ENCODE measurements around the gene SRRD. TPM values are rescaled to one million over a fixed set of nuclear protein-coding genes. Genes with fewer than 3 reads are reported as not detected.

SRRD gene
- total and polyA plus RNA-seq, 2 donors from 2014 or later = 20.3 to 22.8 TPM

DNA sequence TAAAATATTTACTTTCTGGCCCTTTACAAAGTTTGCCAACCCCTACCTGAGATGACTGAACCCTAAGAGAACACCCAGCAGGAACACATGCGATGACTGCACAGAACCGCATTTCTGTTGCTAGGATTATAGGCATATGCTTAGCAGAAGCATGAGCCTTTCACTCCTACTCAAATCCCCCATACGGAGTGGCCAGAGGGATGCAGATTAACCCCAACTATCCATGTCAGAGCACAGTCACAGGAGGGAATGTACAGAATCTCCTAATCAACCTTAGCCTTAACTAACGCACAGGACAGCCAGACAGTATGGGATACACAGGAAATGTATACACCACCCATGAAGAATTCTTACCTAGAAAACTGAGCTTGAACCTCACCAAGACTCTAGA is 6.3 kb upstream of the SRRD start:
- Histone ChIP-seq H3K9me3 (ENCODE audit: control insufficient read depth in 2 of 3, insufficient read depth in 1 of 3, low read length in 3 of 3) (no peaks in the 10 kb centered on the region), H3K27me3 (ENCODE audit: control insufficient read depth, insufficient read depth, low read length) (no peaks in the 10 kb centered on the region), H3K4me1 (ENCODE audit: control insufficient read depth in 2 of 3, insufficient read depth in 2 of 3, low read depth in 1 of 3, low read length in 3 of 3) (peaks cover 0 to 12% (median 5%) of the 10 kb centered on the region in 3 donors), H3K27ac (ENCODE audit: low read depth in 2 of 2, low read length in 2 of 2) (no peak overlapping the region), H3K9ac (ENCODE audit: low read length in 3 of 3) (no peak overlapping the region), H3K4me3 (ENCODE audit: low read length in 3 of 3) (no peak overlapping the region), H3K36me3 (ENCODE audit: control insufficient read depth in 2 of 3, insufficient read depth in 3 of 3, low read length in 3 of 3) (peaks cover 2 to 28% (median 17%) of the 10 kb centered on the region in 3 donors)
- intact Hi-C loops (cut with DNase I) = no loop called here
- FAIRE-seq (no peak), DNase-seq (no peak)
- TF ChIP-seq, protein P1, sequence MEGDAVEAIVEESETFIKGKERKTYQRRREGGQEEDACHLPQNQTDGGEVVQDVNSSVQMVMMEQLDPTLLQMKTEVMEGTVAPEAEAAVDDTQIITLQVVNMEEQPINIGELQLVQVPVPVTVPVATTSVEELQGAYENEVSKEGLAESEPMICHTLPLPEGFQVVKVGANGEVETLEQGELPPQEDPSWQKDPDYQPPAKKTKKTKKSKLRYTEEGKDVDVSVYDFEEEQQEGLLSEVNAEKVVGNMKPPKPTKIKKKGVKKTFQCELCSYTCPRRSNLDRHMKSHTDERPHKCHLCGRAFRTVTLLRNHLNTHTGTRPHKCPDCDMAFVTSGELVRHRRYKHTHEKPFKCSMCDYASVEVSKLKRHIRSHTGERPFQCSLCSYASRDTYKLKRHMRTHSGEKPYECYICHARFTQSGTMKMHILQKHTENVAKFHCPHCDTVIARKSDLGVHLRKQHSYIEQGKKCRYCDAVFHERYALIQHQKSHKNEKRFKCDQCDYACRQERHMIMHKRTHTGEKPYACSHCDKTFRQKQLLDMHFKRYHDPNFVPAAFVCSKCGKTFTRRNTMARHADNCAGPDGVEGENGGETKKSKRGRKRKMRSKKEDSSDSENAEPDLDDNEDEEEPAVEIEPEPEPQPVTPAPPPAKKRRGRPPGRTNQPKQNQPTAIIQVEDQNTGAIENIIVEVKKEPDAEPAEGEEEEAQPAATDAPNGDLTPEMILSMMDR (IDR thresholded peaks at IDR 0.05; ENCODE audit: borderline replicate concordance, extremely low read depth, insufficient read depth) = no peak

DNA sequence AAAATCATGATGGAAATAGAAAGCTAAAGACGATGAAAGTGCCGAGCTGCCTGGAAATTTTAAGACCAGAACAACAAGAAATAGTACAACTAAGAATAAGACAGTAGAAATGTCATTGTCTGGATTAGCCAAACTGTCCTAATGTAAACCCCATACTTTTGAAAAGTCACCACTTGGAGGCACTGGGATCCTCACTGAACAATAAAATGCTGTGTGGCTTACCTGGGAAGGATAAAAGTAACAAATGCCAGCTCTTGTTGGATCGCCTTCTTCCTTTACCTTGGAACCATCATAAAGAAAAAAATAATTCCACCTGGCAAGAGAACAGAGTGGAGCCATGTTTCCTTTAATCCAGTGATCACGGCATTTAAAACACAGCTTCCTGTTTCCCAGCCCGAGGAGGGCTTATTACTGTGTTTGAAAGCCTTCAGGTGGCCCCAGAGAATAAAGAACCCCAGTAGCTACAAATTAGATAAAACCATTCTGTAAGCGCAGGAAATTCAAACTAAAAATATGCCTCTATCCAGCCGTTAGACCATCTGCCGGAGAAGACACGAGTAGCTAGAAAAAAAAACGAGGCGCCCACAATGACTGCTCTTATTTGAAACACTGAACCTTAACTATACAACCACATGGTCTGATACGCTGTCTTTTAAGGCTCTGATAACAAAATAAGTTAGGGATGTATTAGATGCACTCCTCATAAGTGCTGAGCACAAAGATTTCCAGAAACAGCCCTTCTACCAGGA is 4.5 kb upstream of the SRRD start:
- Histone ChIP-seq H3K27me3 (ENCODE audit: control insufficient read depth, insufficient read depth, low read length) (no peaks in the 10 kb centered on the region), H3K4me3 (ENCODE audit: low read length in 3 of 3) (peak overlapping the region in 2 of 3 donors; percentile 34 to 46), H3K4me1 (ENCODE audit: control insufficient read depth in 2 of 3, insufficient read depth in 2 of 3, low read depth in 1 of 3, low read length in 3 of 3) (peaks cover 5 to 18% (median 5%) of the 10 kb centered on the region in 3 donors), H3K9ac (ENCODE audit: low read length in 3 of 3) (peak overlapping the region in 1 of 3 donors; percentile 43), H3K36me3 (ENCODE audit: control insufficient read depth in 2 of 3, insufficient read depth in 3 of 3, low read length in 3 of 3) (peaks cover 2 to 21% (median 9%) of the 10 kb centered on the region in 3 donors), H3K27ac (ENCODE audit: low read depth in 2 of 2, low read length in 2 of 2) (no peak overlapping the region), H3K9me3 (ENCODE audit: control insufficient read depth in 2 of 3, insufficient read depth in 1 of 3, low read length in 3 of 3) (no peaks in the 10 kb centered on the region)
- FAIRE-seq (no peak), DNase-seq (no peak)
- intact Hi-C loops (cut with DNase I) = no loop called here
- TF ChIP-seq, protein P1 (IDR thresholded peaks at IDR 0.05; ENCODE audit: borderline replicate concordance, extremely low read depth, insufficient read depth) = no peak

DNA sequence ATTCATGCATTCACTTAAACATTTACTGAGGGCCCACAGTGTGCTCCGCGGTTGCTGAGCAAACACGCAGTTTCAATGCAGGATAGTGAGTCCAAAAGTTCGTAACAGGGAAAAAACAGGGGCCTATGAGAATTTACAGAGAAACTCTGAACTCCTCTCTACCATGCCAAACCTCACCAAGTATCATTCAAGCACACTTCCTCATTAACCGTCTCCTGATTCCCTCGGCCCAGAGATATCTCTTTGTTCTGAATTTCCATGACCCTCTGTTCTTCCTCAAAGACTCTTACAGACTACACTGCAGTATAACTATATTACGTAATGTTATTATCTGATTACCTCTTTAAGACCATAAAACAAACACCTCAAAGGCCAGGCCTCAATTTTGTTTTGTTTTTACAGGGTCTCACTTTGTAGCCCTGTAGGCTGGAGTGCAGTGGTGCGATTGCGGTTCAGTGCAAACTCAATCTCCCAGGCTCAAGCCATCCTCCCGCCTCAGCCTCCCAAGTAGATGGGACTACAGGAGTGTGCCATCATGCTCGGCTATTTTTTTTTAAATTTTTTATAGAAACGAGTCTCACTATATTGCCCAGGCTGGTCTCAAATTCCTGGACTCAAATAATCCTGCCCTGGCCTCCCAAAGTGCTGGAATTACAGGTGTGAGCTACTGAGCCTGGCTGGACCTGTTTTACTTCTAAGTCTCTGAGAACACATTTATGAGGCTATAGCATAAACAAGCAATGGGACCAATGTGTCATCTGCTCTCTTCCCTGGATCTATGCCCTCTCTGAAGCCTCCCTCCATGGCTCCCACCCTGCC is 3.7 kb upstream of the SRRD start:
- H3K9ac ChIP-seq (ENCODE audit: low read length in 3 of 3) = peak overlapping the region in 1 of 3 donors; percentile 43
- peak overlapping the region in 1 of 2 donors; percentile 13 for H3K27ac ChIP-seq (ENCODE audit: low read depth in 2 of 2, low read length in 2 of 2)
- no peaks in the 10 kb centered on the region for H3K9me3 ChIP-seq (ENCODE audit: control insufficient read depth in 2 of 3, insufficient read depth in 1 of 3, low read length in 3 of 3)
- no peak for FAIRE-seq
- H3K36me3 ChIP-seq (ENCODE audit: control insufficient read depth in 2 of 3, insufficient read depth in 3 of 3, low read length in 3 of 3) = peaks cover 2 to 21% (median 5%) of the 10 kb centered on the region in 3 donors
- H3K4me1 ChIP-seq (ENCODE audit: control insufficient read depth in 2 of 3, insufficient read depth in 2 of 3, low read depth in 1 of 3, low read length in 3 of 3) = peaks cover 5 to 22% (median 9%) of the 10 kb centered on the region in 3 donors
- peak overlapping the region in 2 of 3 donors; percentile 10 to 46 for H3K4me3 ChIP-seq (ENCODE audit: low read length in 3 of 3)
- DNase-seq = peak in 2 of 5 donors; percentile 21 to 23
- TF ChIP-seq, protein P1 (IDR thresholded peaks at IDR 0.05; ENCODE audit: borderline replicate concordance, extremely low read depth, insufficient read depth) = no peak
- no peaks in the 10 kb centered on the region for H3K27me3 ChIP-seq (ENCODE audit: control insufficient read depth, insufficient read depth, low read length)
- intact Hi-C loops (cut with DNase I) = no loop called here

Data from kidney (tissue), 14 donors.